Endothelial cell of umbilical vein (primary cell): ENCODE measurements around the gene SIGLEC10. TPM values are rescaled to one million over a fixed set of nuclear protein-coding genes. Genes with fewer than 3 reads are reported as not detected.

Experiments
- BruUV-seq: library from RNA; stranded (reverse); fragments of 400-500 nt; replicated peaks from 2 replicates; lab custom pipeline; 2021; lab: Mats Ljungman, UMichigan
- CTCF ChIA-PET: fragments of 300-600, 350-600 bp; sonication (Branson Sonifier 250); formaldehyde crosslinking; loops from one replicate; lab custom pipeline; 2021; ENCODE audit warnings: antibody characterized with exemption, inconsistent platforms; lab: Charles Lee
- POLR2A ChIA-PET: fragments of 300-600, 350-600 bp; sonication (Branson Sonifier 250); formaldehyde crosslinking; loops from one replicate; lab custom pipeline; 2021; ENCODE audit warnings: antibody characterized with exemption, inconsistent platforms; lab: Charles Lee
- DNase-seq: peaks from one replicate; pipeline ENCODE4 v3.0.0-alpha.2; 2011; ENCODE audit warnings: low read depth, low spot score
- FAIRE-seq: peaks from 2 replicates; lab custom pipeline; 2011; peaks lifted over from hg19 to GRCh38; lab: Jason Lieb, UNC
- H2AFZ ChIP-seq: 2 replicates; pipeline ENCODE4 v1.6.0; 2012; ENCODE audit warnings: low read depth, low read length, control low read depth, inconsistent platforms
- H3K27ac ChIP-seq: 2 replicates; pipeline ENCODE4 v1.5.1; 2011; ENCODE audit warnings: low read depth, mild to moderate bottlenecking, control low read depth, low read length, moderate library complexity; ENCODE audit not compliant: insufficient read depth
- H3K27me3 ChIP-seq, 2 experiments: 2 replicates each; pipeline versions ENCODE4 v1.6.0 to v1.6.1; 2011; ENCODE audit warnings: low read length in 2 of 2, mixed read lengths in 1 of 2; ENCODE audit not compliant: control insufficient read depth in 2 of 2, insufficient read depth in 2 of 2
- H3K36me3 ChIP-seq, 2 experiments: 2 replicates in 1 of 2; 3 replicates in 1 of 2; pipeline ENCODE4 v1.5.1; 2011; ENCODE audit warnings: low read length in 2 of 2, mild to moderate bottlenecking in 1 of 2, moderate library complexity in 1 of 2; ENCODE audit not compliant: control insufficient read depth in 2 of 2, insufficient read depth in 2 of 2; ENCODE audit errors: extremely low read depth in 1 of 2
- H3K4me1 ChIP-seq: 3 replicates; pipeline ENCODE4 v1.5.1; 2011; ENCODE audit warnings: mild to moderate bottlenecking, low read length; ENCODE audit not compliant: control insufficient read depth, insufficient read depth; ENCODE audit errors: extremely low read depth
- H3K4me2 ChIP-seq: 2 replicates; pipeline ENCODE4 v1.6.1; 2011; ENCODE audit warnings: low read length, control low read depth, mixed read lengths; ENCODE audit not compliant: insufficient read depth
- H3K4me3 ChIP-seq, 3 experiments: fragments of 200-600 bp in 1 of 3; sonication (generic), shearing (Covaris generic) in 1 of 3; replicated peaks in 1 of 3; 2 replicates each; pipeline ENCODE4 v1.5.1; 2011 to 2016; ENCODE audit warnings: control low read depth in 3 of 3, low read length in 3 of 3, mild to moderate bottlenecking in 2 of 3, inconsistent platforms in 1 of 3, low read depth in 1 of 3, moderate library complexity in 1 of 3; ENCODE audit not compliant: insufficient read depth in 1 of 3
- H3K79me2 ChIP-seq: 2 replicates; pipeline ENCODE4 v1.6.0; 2012; ENCODE audit warnings: low read length, inconsistent platforms; ENCODE audit not compliant: control insufficient read depth, insufficient read depth
- H3K9ac ChIP-seq: replicated peaks from 2 replicates; pipeline ENCODE3; 2011; ENCODE audit warnings: low read length, control low read depth; ENCODE audit not compliant: insufficient read depth; ENCODE audit errors: extremely low read depth
- H3K9me1 ChIP-seq: replicated peaks from 3 replicates; pipeline ENCODE4 v1.6.0; 2011; ENCODE audit warnings: mild to moderate bottlenecking, low read length; ENCODE audit not compliant: control insufficient read depth, insufficient read depth; ENCODE audit errors: extremely low read depth
- H3K9me3 ChIP-seq: replicated peaks from 2 replicates; pipeline ENCODE4 v1.5.1; 2012; ENCODE audit warnings: low read length, inconsistent platforms; ENCODE audit not compliant: control insufficient read depth, insufficient read depth
- H4K20me1 ChIP-seq: replicated peaks from 2 replicates; pipeline ENCODE3; 2011; ENCODE audit warnings: mild to moderate bottlenecking, low read length; ENCODE audit not compliant: control insufficient read depth, insufficient read depth; ENCODE audit errors: extremely low read depth
- EZH2 ChIP-seq: IDR thresholded peaks from 2 replicates; pipeline ENCODE4 v1.6.1; 2012; ENCODE audit warnings: borderline replicate concordance, low read depth, mild to moderate bottlenecking, moderate library complexity, low read length, inconsistent platforms; ENCODE audit not compliant: severe bottlenecking
- FOS ChIP-seq: IDR thresholded peaks from 2 replicates; pipeline ENCODE4 v1.6.1; 2011; ENCODE audit warnings: mild to moderate bottlenecking, low read length, moderate library complexity, borderline replicate concordance; ENCODE audit not compliant: insufficient read depth
- GATA2 ChIP-seq: IDR thresholded peaks from 2 replicates; pipeline ENCODE4 v1.7.0; 2011; ENCODE audit warnings: low read depth, mild to moderate bottlenecking, moderate library complexity, mixed read lengths, low read length; ENCODE audit not compliant: insufficient read length, insufficient read depth
- JUN ChIP-seq: IDR thresholded peaks from 2 replicates; pipeline ENCODE4 v1.6.1; 2011; ENCODE audit warnings: borderline replicate concordance, low read depth; ENCODE audit not compliant: insufficient read length, insufficient read depth
- MYC ChIP-seq: IDR thresholded peaks from one replicate; pipeline ENCODE4 v1.6.1; 2011; ENCODE audit warnings: mild to moderate bottlenecking, low read depth, low read length
- POLR2A ChIP-seq: IDR thresholded peaks from 2 replicates; pipeline ENCODE4 v1.6.1; 2012; ENCODE audit warnings: low read depth, mild to moderate bottlenecking, control low read depth, low read length
- POLR2AphosphoS5 ChIP-seq: IDR thresholded peaks from 2 replicates; pipeline ENCODE4 v1.6.1; 2012; ENCODE audit warnings: low read depth, mild to moderate bottlenecking, control low read depth, low read length, moderate library complexity; ENCODE audit not compliant: insufficient read depth
- dilution Hi-C: fragments of 300-500 bp; cut with MboI; formaldehyde crosslinking; loops from one replicate; pipeline ENCODE4 v1.15.0; 2019; ENCODE audit warnings: low sequenced_read_pairs; ENCODE audit not compliant: extremely low pct_ligation_motif_present
- intact Hi-C: fragments of 100-400 bp; cut with micrococcal nuclease; formaldehyde crosslinking; loops from one replicate; pipeline ENCODE4 v1.10.0; 2022
- polyA plus RNA-seq, 4 experiments: library from polyadenylated mRNA; depleted of rRNA in 3 of 4; stranded (reverse) in 3 of 4; unstranded in 1 of 4; fragments of >200 nt; gene quantifications; 2 replicates each; pipeline versions ENCODE4 v1.2.1 to v1.2.3, GENCODE V29; 2011 to 2012; ENCODE audit warnings: missing spikeins in 1 of 4
- total RNA-seq: library from RNA; stranded (reverse); gene quantifications from 2 replicates; pipeline ENCODE4 v1.2.3, GENCODE V29; 2021
- TF ChIP-seq, protein P1 (sequence below): IDR thresholded peaks from 2 replicates; pipeline ENCODE4 v1.6.1; 2011; ENCODE audit not compliant: insufficient read depth, insufficient read length
- TF ChIP-seq, protein P2 (sequence below), 2 donors: IDR thresholded peaks; 1 replicate in 1 of 2; 2 replicates in 1 of 2; pipeline ENCODE4 v1.5.1; 2011; ENCODE audit warnings: low read length in 2 of 2, mild to moderate bottlenecking in 2 of 2, moderate library complexity in 2 of 2, control low read depth in 1 of 2, inconsistent platforms in 1 of 2, low read depth in 1 of 2; ENCODE audit not compliant: insufficient read depth in 1 of 2; ENCODE audit errors: extremely low read depth in 1 of 2

The SIGLEC10 gene
- total and polyA plus RNA-seq, 2 donors (not counting 3 experiments of a cell fraction or from before 2014, with no cell fraction given): not detected

DNA sequence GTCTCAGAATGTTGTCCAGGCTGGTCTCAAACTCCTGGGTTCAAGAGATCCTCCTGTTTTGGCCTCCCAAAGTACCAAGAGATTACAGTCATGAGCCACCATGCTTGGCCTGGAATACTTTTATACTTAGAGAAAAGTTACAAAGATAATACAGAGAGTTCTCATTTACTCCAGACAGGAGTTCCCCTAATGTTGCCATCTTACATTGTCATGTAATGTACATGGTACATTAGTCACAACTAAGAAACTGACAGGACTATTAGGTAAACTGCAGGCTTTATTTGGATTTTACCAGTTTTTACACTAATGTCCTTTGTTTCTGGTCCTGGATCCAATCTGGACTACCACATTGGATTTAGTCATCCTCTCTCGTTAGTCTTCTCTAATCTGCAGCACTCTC, 24.7 kb downstream of the SIGLEC10 start:
- dilution Hi-C loops: no loop called here
- Histone ChIP-seq H3K79me2 (no peaks in the 10 kb centered on the region), H3K9ac (no peak overlapping the region), H3K27me3 (no peaks in the 10 kb centered on the region), H3K4me2 (no peak overlapping the region), H3K9me1 (no peaks in the 10 kb centered on the region), H4K20me1 (no peaks in the 10 kb centered on the region), H2AFZ (no peak overlapping the region), H3K4me3 (no peak overlapping the region), H3K27ac (no peak overlapping the region), H3K36me3 (no peaks in the 10 kb centered on the region), H3K9me3 (no peaks in the 10 kb centered on the region), H3K4me1 (peaks cover 8% of the 10 kb centered on the region)
- FAIRE-seq (no peak), DNase-seq (no peak)
- intact Hi-C loops: no loop called here
- POLR2A ChIA-PET: no interaction called here
- no TSS peak for BruUV-seq
- CTCF ChIA-PET: interaction anchor here (1.0 kb wide), 1 partner anchor 264 kb away, joined by 3 read pairs; no protein-coding TSS in a partner anchor
- TF ChIP-seq EZH2 (no peak), POLR2AphosphoS5 (no peak), FOS (no peak), MYC (no peak), JUN (no peak), GATA2 (no peak), POLR2A (no peak)
- TF ChIP-seq, protein P1, sequence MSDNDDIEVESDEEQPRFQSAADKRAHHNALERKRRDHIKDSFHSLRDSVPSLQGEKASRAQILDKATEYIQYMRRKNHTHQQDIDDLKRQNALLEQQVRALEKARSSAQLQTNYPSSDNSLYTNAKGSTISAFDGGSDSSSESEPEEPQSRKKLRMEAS: no peak
- TF ChIP-seq, protein P2, sequence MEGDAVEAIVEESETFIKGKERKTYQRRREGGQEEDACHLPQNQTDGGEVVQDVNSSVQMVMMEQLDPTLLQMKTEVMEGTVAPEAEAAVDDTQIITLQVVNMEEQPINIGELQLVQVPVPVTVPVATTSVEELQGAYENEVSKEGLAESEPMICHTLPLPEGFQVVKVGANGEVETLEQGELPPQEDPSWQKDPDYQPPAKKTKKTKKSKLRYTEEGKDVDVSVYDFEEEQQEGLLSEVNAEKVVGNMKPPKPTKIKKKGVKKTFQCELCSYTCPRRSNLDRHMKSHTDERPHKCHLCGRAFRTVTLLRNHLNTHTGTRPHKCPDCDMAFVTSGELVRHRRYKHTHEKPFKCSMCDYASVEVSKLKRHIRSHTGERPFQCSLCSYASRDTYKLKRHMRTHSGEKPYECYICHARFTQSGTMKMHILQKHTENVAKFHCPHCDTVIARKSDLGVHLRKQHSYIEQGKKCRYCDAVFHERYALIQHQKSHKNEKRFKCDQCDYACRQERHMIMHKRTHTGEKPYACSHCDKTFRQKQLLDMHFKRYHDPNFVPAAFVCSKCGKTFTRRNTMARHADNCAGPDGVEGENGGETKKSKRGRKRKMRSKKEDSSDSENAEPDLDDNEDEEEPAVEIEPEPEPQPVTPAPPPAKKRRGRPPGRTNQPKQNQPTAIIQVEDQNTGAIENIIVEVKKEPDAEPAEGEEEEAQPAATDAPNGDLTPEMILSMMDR (IDR thresholded peaks at IDR 0.05; ENCODE audit: extremely low read depth in 1 of 2, insufficient read depth in 1 of 2, low read depth in 1 of 2, low read length in 2 of 2): no peak
